Measurements from ENCODE around the gene BIN1.

The BIN1 gene

DNA sequence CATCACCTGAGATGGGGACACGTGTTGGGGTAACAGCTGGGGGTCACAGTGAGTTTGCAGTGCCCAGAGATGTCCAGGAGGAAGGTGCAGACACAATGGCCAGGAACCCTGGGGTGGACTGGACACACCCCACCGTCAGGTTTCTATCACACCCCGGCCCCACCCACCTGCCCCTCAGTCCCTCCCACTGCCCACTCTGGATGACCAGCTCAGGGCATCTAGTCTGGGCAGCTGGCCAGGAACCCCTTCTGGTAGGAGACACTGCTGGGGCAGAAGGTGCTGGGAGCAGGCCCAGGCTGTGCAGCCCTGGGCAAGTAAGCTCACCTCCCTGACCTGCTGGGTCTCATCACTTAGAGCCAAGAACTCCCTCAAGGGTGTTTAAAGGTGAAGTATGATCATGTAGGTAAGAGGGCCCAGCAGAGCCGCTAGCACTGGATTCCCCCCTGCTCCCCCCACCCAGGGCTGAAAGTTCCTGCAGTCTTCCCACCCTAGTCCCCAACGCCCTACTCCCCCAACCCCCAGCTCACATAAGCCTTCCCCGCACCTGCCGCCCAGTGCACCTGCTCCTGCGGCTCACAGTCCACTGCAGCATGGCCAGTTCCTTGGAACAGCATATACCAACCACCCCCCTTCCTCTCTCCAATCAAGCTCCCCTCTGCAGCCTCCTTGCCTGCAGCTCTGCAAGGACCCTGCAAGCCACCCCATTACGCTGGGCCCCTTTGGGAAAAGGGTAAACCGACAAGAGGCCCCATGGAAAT lies 17.3 kb downstream of the BIN1 start:
- DNase-seq = no peak

DNA sequence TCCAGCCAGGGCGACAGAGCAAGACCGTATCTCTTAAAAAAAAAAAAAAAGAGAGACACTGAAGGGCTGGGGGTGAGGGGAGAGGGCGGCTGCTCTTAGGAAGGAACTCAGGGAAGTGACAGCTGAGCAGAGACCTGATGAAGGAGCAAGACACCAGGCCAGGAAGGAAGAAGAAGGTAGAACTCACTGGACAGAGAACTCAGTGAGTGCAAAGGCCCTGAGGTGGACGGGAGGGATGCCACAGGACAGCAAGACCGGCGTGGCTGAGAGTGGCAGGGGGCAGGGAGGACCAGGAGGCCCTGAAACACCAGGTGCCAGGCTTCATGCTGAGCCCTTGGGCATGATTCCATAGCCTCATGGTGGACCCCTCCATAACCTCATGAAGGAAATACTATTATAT lies 18.2 kb downstream of the BIN1 start:
- no peak for DNase-seq

DNA sequence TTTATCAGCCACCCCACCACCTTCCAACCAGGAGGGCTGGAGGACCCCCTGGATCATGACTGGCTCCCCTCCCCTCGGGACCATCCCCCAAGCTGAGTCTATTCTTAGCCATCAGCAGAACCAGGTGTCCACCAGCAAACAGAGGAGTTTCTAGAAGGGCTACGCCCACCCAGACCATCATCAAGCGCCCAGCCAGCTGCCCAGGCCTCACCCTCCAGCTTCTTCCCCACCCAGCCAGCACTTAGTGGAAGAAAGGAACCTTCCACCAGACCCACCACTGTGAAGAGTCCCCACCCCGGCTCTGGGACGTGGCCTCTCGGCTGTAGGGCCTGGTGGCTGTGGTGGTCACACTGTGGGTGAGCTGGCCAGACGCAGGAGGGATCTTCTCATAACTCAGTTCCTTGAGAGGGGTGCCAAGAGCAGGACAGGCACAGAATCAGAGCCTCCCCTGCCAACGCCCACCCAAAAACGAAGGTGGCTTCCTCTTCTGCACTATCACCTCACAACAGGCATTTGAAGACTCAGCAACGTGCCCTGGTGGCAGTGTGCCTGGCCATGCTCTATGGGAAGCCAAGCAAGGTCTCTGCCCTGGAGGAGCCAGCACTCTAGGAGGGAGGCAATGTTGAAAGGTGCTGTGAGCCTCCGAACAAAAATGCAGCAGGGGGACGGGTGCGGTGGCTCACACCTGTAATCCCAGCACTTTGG lies 19.0 kb downstream of the BIN1 start:
- no peak for DNase-seq

DNA sequence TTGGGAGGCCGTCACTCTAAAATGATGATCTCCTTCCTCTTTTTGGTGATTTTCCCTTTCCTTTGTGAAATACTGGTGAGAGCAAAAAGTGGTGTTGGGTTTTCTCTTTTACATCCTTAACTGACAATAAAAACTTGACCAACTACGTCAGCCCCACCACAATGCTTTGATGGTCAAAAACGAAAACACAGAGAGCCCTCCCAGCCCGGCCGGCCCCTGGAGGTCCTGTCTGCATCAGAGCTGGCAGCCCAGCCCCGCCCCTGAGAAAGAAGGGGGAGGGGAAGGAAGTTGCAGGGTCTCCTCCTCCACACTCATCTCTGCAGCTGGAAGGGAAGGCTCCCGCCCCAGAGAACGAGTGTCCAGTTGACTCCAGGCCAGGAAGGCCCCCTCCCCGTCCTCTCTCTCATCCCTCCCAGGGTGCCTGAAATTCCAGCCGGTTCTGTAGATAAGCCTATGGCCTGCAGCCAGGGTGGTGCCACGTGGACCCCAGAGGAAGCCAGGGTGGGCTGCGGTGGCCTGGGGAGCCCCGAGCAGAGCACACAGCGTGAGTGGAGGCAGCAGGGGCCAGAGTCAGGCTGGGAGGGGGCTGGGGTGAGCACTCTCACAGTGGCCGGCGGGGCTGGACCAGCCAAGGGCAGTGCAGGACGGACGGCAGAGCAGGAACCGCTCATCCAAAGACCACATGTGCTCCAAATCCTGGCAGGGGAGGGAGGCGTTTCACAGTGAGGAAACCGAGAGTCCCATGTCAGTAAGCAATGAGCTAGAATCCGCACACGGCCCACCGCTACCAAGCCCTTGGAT lies 19.8 kb downstream of the BIN1 start:
- no peak for DNase-seq

DNA sequence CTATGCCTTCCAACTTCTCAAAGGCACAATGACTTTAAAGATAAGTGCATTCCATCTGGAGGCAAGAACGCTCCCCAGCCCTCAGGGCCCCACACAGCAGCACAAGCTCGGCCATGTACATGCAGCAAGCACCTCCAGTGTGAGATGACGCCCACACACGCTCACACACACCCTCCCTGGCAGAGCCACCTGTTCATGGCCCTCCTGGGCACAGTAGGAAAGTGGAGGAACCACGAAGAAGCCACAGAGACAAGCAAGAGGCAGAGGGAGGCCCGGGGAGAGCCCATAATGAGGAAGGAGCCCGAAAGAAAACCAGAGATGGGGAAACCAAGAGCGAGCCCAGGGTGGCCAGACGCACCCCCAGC lies 21.7 kb downstream of the BIN1 start:
- DNase-seq = no peak

DNA sequence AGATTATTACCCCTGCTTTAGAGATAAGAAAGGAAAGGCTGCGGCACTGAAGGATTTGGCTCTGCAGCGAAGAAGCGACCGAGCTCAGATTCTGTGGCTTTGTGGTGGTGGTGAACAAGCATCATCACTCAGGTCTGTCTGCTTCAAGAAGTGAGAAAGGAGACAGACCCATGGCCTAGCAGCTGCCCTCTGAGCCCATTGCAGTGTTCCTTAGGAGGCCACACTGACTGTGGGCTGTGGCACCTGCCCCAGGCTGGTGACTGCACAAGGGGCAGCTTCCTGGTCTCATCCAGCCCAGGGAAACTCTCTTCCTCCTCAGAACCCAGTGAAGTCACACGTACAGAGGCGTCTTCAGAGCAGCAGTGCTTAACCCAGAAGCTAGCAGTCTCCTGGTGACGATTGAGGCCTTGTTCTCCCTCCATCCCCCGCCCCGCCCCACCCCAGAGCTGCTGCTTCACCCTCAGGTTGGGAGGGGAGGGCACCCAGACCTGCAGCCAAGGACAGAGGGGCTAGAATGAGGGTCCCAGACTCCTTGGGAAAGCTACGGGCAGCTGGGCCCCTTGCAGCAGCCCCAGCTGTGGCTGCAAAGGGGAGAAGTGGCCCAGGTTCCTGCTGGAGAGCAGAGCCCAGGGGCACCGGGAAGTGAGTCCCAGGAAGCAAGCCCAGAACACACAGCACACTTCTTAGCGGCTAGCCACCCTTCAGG lies 22.2 kb downstream of the BIN1 start:
- DNase-seq = peak; percentile 54

GRCh38 chr2:127083819-127084503 lies 23.0 kb downstream of the BIN1 start:
- no peak for DNase-seq

DNA sequence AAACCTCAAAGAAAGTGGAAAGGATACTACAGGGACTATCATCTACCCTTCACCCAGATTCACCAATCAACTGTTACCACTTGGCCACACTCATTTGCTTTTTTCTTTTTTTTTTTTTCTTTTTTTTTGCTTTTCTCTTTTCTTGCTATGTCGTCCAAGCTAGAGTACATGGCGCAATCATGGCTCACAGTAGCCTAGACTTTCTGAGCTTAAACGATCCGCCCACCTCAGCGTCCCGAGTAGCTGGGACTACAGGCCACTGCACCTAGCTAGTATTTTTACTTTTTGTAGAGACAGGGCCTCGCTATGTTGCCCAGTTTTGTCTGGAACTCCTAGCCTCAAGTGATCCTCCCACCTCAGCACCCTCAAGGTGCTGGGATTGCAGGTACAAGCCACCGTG lies 24.0 kb downstream of the BIN1 start:
- DNase-seq = no peak

- peak; percentile 83 for DNase-seq
Observed at GRCh38 chr2:127081826-127082633, 24.9 kb downstream of the BIN1 start.

DNA sequence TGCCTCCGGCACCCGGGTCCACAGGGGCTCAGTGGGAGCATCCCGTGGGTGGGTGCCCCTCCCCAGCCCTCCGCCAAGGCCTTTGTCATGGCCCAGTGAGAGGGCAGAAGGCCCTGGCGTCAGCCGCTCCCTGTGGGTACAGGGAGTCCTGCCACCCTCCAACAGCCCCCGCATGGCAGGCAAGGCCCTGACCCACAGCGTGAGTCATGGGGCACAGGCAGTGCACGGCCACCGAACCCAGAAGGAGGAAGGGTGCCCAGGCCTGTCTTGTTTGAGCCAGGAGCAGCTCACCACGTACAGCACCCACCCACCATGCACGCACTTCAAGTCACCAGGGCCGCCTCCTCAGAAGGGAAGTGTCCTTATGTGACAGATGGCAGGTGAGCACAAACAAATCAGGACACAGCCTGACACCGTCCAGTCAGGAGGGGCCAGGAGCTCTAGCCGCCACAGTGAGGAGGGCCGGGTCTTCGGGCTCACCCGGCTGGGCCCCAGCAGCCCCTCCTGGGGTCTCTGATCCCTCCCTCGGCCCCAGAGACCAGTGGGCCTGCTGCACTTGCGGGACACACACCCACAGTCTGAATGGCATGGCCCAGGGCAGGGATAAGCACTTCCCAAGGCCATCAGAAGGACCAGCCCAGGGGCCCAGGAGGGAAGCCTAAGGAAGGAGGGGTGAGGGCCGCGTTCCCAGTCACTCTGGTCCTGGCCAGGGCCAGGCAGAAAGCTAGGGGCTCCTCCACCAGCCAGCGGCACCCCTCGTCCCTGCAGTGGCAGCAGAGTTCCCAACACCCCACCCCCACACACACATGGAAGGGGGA lies 25.8 kb downstream of the BIN1 start:
- DNase-seq = peak; percentile 51

DNA sequence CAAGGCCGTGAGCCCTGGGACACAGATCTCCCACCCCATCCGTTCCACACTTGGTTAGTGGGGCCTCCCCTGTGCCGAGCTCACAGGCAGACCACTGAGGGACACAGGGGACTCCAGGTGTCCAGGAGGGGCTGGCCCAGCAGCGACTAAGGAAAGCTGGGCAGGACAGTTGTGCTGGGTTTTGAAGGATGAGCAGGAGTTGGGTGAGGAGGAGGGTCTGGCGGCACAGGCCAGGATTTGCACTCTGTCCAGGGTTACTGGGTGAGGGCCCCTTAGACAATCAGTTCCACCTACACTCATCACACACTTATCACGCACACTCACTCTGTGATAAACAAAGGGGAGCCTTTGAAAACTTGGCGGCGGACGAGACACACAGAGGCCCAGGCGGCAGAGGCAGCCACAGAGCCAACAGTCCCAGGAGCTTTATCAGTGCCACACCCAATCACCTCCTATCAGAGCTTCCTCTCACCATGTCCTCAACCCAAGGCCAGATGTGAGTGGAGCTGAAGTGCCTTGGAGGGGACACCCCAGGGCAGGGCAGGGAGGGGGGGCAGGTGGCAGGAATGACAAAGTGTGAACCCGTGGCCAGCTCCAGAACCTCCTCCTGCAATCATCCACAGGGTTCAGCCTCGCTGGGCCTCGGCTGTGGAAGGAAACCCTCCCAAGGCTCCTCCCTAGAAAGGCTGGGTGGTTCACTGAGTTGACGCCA lies 26.6 kb downstream of the BIN1 start:
- peak; percentile 64 for DNase-seq

DNA sequence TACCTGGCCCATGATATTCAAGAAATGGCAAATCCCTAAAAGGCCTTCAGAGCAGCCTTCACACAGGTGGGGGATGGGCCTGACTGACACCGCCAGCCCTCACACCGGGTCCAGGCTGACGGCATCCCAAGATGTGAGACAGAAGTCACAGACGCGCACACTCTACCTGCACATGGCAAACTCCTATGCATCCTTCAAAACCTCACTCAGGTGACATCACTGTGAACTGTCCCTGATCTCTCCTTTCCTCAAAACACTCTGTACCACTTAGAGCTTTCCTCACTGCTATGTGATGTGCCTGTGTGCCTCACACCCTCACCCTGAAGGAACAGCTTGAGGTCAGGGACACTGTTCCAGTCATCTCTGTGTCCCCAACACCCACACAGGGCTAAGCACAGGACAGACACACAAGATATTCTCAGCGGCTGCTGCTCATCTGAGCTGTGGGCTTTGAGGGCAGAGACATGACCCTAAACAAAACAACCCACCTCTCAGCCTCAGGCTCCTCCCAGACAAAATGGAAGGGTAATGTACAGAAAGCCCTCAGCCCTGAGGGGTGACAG lies 27.5 kb downstream of the BIN1 start:
- DNase-seq = no peak

DNA sequence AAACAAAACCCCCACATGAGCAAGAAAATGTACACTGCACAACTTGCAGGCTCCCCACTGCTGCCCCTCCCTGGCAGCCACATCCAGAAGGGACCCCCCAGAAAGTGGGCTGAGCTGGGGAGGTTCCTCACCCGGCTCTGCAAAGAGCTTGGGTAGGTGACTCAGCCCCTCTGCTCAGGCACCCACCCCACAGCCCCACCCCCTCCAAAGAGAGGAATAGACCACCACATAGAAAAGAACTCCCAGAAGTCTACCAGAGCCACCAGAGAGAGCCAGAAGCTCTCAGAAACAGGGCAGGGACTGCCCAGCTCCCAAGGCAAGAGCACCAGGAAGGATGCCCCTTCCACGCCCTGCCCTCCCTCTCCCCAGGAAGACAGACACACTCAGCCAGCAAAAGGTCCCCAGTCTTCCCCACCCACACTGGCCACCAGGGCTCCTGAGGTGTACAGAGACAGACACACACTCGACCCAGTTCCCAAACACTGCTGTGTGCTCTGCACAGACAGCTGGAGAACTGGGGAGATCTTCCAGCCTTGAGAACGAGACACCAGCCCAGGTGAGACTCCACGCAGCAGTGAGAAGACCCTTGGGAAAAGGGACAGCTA lies 28.2 kb downstream of the BIN1 start:
- DNase-seq = no peak

- DNase-seq = no peak
Observed at GRCh38 chr2:127078028-127078427, 28.9 kb downstream of the BIN1 start.

DNA sequence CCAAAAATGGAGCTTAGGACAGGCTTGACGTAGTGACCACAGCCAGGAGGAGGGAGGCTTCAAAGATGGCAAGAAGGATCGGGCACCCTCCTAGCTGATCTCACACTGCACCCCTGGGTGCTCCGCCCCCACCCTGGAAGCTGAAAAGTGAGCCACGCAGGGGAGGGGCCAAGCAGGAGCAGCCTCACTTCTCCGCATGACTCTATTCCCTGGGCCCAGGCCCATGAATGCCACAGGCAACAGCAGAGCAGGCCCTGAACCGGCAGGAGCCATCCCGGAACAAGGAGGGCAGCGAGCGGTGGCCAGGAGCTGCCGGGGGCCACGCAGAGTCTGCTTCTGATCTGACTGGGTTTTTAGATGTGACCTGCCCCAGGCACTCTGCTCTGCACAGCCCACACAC lies 30.0 kb downstream of the BIN1 start:
- no peak for DNase-seq

DNA sequence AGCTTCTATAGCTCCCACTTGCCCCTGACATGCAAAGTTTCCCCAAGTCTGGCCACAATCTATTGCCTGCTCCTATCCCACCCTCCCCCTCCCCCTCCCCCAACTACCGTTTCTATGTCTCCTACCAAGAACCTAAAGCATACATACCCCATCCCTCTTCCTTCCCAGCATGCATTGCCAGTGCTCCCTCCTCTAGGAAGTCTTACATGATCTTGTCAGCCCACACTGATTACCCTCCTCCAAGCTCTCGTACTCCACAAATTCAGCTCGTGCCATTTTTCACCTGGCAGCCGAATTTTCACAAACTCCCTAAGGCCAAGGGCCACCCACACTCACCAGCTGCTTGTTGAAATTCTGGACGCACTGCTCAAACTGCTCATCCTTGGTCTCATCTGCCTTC lies 30.7 kb downstream of the BIN1 start:
- DNase-seq = no peak

GRCh38 chr2:127075821-127076220 lies 31.1 kb downstream of the BIN1 start:
- DNase-seq = no peak

- DNase-seq = no peak
Observed at GRCh38 chr2:127074936-127075335, 32.0 kb downstream of the BIN1 start.

GRCh38 chr2:127074358-127074757 lies 32.6 kb downstream of the BIN1 start:
- DNase-seq = no peak

Measured in CD4-positive, alpha-beta T cell treated with Interleukin-12 subunit alpha and Interleukin-12 subunit beta, for 1 hour (primary cell).